ENCODE data around the gene TMED9. TPM values are rescaled to one million over a fixed set of nuclear protein-coding genes. Genes with fewer than 3 reads are reported as not detected.

TMED9 gene
- total RNA-seq, 4 donors from 2014 or later = 81.0 to 129 (median 105) TPM

DNA sequence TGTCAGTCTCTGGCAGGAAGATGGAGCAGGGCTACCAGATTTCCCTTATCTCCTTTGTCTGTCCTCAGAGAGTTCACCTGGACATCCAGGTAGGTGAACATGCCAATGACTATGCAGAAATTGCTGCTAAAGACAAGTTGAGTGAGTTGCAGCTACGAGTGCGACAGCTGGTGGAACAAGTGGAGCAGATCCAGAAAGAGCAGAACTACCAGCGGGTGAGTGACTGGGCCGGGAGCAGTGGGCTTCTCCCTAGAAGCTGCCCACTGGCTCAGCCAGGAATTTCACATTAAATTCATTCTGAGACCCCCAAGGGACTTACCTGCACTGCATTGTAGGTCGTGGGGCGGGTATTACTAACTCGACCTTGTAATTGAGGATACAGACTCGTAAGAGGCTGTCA lies 2.1 kb downstream of the TMED9 start:
- DNase-seq (ENCODE audit: low spot score) = no peak
- no peak for ATAC-seq (ENCODE audit: low FRiP score)
- TF ChIP-seq, protein P1, sequence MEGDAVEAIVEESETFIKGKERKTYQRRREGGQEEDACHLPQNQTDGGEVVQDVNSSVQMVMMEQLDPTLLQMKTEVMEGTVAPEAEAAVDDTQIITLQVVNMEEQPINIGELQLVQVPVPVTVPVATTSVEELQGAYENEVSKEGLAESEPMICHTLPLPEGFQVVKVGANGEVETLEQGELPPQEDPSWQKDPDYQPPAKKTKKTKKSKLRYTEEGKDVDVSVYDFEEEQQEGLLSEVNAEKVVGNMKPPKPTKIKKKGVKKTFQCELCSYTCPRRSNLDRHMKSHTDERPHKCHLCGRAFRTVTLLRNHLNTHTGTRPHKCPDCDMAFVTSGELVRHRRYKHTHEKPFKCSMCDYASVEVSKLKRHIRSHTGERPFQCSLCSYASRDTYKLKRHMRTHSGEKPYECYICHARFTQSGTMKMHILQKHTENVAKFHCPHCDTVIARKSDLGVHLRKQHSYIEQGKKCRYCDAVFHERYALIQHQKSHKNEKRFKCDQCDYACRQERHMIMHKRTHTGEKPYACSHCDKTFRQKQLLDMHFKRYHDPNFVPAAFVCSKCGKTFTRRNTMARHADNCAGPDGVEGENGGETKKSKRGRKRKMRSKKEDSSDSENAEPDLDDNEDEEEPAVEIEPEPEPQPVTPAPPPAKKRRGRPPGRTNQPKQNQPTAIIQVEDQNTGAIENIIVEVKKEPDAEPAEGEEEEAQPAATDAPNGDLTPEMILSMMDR (IDR thresholded peaks at IDR 0.05) = no peak

DNA sequence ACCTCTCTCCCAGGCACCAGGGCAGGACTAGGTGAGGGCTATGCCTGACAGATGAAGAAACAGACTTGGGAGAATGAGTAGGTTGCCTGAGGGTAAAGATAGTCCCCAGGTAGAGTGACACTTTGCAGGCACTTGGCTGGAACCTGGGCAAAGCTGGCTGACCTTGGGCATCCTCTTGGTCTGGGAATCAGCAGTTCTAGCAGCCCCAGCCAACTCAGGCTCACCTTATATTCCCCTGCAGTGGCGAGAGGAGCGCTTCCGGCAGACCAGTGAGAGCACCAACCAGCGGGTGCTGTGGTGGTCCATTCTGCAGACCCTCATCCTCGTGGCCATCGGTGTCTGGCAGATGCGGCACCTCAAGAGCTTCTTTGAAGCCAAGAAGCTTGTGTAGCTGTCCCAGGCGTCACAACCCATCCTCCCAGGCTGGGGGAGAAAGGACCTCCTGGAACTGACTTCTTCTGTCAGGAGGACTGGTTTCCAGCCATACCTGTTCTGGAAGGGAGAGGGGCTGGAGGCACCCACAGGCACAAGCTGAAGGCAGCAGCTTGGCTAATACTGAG lies 3.1 kb downstream of the TMED9 start:
- no peak for ATAC-seq (ENCODE audit: low FRiP score)
- TF ChIP-seq, protein P1 (IDR thresholded peaks at IDR 0.05) = no peak
- no peak for DNase-seq (ENCODE audit: low spot score)

DNA sequence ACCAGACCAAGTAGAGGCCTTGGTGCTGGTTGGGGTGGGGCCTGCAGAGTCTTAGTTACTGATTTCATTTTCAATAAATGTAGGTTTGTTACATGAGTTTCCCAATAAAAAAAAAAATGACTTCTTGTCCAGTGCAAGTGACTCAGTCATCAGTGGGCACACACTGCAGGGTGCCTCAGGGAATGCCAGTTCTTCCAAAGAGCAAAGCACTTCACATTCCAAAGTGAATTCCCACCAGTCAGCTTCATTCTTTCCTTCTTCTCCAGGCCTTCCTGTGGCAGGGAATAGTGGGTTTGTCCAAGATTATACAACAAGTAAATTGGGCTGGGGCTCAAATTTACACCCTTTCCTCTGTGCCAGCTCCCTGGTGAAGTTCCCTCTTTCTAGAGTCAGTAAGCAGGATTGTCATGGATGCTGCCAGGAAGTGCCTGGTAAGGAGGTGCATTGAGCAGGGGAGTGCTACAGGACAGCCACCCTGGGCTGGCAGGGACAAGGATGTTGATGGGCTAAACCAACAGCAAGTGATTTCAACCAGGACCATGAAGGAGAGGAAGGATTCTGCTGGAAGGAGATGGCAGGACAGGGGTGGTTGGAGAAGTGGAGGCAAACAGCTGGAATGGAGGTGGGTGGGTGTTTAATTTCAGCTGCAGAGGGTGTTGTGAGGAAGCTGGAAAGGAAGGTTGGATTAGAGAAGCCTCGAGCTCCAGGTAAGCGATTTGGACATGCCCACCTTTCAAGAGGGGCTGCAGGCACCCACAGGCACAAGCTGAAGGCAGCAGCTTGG lies 4.2 kb downstream of the TMED9 start:
- DNase-seq (ENCODE audit: low spot score) (no peak), ATAC-seq (ENCODE audit: low FRiP score) (no peak)
- TF ChIP-seq, protein P1 (IDR thresholded peaks at IDR 0.05) = no peak

DNA sequence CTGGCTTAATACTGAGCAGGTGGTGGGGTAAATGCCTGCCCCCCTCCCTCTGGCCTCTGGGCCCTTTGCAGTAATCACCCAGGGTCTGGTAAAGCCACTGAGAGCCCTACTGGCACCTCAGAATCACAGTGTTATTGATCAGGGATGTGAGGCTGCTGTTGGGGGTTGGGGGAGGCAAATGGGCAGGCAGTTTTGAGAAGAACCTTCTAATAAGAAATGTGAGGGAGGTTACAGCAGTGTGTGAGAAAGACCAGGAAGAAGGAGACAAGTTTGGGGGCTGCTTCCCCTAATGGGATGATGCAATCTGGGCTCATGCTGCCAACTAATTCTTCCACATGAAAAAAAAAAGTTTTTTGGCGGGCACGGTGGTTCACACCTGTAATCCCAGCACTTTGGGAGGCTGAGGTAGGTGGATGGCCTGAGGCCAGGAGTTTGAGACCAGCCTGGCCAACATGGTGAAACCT lies 4.8 kb downstream of the TMED9 start:
- TF ChIP-seq, protein P1 (IDR thresholded peaks at IDR 0.05) = no peak
- ATAC-seq (ENCODE audit: low FRiP score) (no peak), DNase-seq (ENCODE audit: low spot score) (no peak)

DNA sequence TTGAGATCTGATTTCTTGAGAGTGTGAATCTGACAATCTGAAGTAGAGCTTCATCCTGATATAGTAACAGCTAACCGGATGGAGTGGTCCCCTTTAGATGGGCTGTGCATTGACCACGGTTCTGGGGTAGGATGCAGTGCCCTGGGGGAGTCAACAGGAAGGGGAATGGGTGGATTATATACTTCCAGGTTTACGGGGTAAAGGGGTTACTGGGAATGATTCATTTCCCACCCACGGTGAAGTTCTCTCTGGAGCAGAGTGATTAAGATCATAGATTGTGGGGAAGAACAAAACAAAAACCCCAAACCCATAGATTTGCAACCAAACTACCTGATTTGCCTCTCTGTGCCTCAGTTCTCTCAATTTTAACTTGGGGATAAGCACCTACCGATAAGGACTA lies 6.5 kb downstream of the TMED9 start:
- DNase-seq (ENCODE audit: low spot score) (no peak), ATAC-seq (ENCODE audit: low FRiP score) (no peak)
- TF ChIP-seq, protein P1 (IDR thresholded peaks at IDR 0.05) = no peak

DNA sequence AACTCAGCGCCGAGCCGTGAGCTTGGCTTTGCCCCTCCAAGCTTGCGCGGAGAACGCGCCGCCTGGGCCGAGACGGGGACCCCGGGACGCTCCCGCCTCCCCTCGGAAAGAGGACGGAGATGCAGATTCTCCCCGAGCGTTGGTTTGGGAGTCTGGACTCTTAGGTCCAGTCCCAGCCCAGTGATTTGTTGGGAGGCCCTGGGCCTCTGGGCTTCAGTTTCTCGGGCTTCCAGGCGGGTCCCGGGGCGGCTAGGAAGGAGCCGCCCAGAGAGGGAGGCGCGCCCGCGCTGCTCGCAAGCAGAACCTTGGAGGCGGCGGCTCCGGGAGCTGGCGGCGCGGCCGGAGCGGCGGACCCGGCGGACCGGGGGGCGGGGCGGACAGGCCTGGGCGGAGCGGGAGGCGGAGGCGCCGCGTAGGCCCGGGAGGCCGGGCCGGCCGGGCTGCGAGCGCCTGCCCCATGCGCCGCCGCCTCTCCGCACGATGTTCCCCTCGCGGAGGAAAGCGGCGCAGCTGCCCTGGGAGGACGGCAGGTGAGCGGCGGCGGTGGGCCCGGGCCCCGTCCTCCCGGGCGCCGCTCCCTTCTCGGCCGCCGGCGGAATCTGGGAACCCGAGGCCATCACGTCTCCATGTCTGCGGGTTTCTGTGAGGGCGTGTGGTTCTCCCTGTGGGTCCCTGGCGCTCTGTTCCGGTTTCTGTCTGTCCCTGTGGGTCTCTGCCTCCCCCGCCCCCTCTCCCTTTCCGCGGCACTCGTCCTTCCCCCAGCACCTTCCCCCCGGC lies 7.9 kb downstream of the TMED9 start, which contains the start of gene B4GALT7:
TSS of gene B4GALT7 (plus strand) at position 402 of the 777 bp plus-strand sequence. CDS start at position 481, 79 bp downstream.
- ATAC-seq (ENCODE audit: low FRiP score) (peak; percentile 92), DNase-seq (ENCODE audit: low spot score) (no peak)
- TF ChIP-seq, protein P1 (IDR thresholded peaks at IDR 0.05) = no peak

Data from omental fat pad (tissue), 4 donors.